BLaER1 (cell line): ENCODE results near the gene AZI2.

Experiments used
- H3K27ac ChIP-seq: shearing (Covaris generic); formaldehyde crosslinking; 2 replicates; pipeline ENCODE4 v1.8.1; 2022
- H3K27me3 ChIP-seq: shearing (Covaris generic); formaldehyde crosslinking; 2 replicates; pipeline ENCODE4 v1.8.1; 2022
- H3K36me3 ChIP-seq: shearing (Covaris generic); formaldehyde crosslinking; 2 replicates; pipeline ENCODE4 v1.8.1; 2022
- H3K4me1 ChIP-seq: shearing (Covaris generic); formaldehyde crosslinking; 2 replicates; pipeline ENCODE4 v1.8.1; 2022
- H3K4me2 ChIP-seq: shearing (Covaris generic); formaldehyde crosslinking; 2 replicates; pipeline ENCODE4 v1.8.1; 2022
- H3K4me3 ChIP-seq: shearing (Covaris generic); formaldehyde crosslinking; 2 replicates; pipeline ENCODE4 v1.8.1; 2022
- H3K9ac ChIP-seq: shearing (Covaris generic); formaldehyde crosslinking; 2 replicates; pipeline ENCODE4 v1.8.1; 2022
- H3K9me3 ChIP-seq: shearing (Covaris generic); formaldehyde crosslinking; 2 replicates; pipeline ENCODE4 v1.8.1; 2022
- H4K20me1 ChIP-seq: shearing (Covaris generic); formaldehyde crosslinking; 2 replicates; pipeline ENCODE4 v1.8.1; 2022
- Cebpa-rat ChIP-seq: shearing (Covaris generic); IDR thresholded peaks from 2 replicates; pipeline ENCODE4 v1.8.1; 2022

AZI2 gene

GRCh38 chr3:28343144-28343543 is 5.5 kb downstream of the AZI2 start:
- H3K36me3 ChIP-seq, result peaks cover 14% of the 10 kb centered on the region
- H3K27ac ChIP-seq, result no peak overlapping the region
- H3K9me3 ChIP-seq, result no peaks in the 10 kb centered on the region
- H3K4me1 ChIP-seq, result peaks cover 33% of the 10 kb centered on the region
- no peak overlapping the region for H3K4me3 ChIP-seq
- H3K27me3 ChIP-seq, result no peaks in the 10 kb centered on the region
- no peak for TF ChIP-seq Cebpa-rat
- H3K9ac ChIP-seq, result no peak overlapping the region
- 0 out of 2 replicates have a peak, but pooled peaks cover 5% of the 10 kb centered on the region for H4K20me1 ChIP-seq
- H3K4me2 ChIP-seq, result no peak overlapping the region

GRCh38 chr3:28337230-28337629 is 11.4 kb downstream of the AZI2 start:
- no peaks in the 10 kb centered on the region for H4K20me1 ChIP-seq
- H3K27me3 ChIP-seq, result no peaks in the 10 kb centered on the region
- H3K4me2 ChIP-seq, result no peak overlapping the region
- no peak for TF ChIP-seq Cebpa-rat
- H3K4me1 ChIP-seq, result peaks cover 14% of the 10 kb centered on the region
- no peaks in the 10 kb centered on the region for H3K9me3 ChIP-seq
- H3K4me3 ChIP-seq, result no peak overlapping the region
- H3K27ac ChIP-seq, result no peak overlapping the region
- no peak overlapping the region for H3K9ac ChIP-seq
- peaks cover 33% of the 10 kb centered on the region for H3K36me3 ChIP-seq

- Histone ChIP-seq H3K27ac (no peak overlapping the region), H4K20me1 (no peaks in the 10 kb centered on the region), H3K9me3 (no peaks in the 10 kb centered on the region), H3K4me1 (peaks cover 21% of the 10 kb centered on the region), H3K4me2 (0 out of 2 replicates have a peak overlapping the region, but pooled peaks have one; percentile 4), H3K9ac (no peak overlapping the region), H3K36me3 (peaks cover 35% of the 10 kb centered on the region), H3K27me3 (no peaks in the 10 kb centered on the region), H3K4me3 (no peak overlapping the region)
- TF ChIP-seq Cebpa-rat, result no peak
These were observed 13.4 kb downstream of the AZI2 start for GRCh38 chr3:28335246-28335645.

- no peaks in the 10 kb centered on the region for H3K9me3 ChIP-seq
- no peak overlapping the region for H3K27ac ChIP-seq
- H3K27me3 ChIP-seq, result no peaks in the 10 kb centered on the region
- no peak for TF ChIP-seq Cebpa-rat
- H3K4me2 ChIP-seq, result no peak overlapping the region
- H3K36me3 ChIP-seq, result peaks cover 32% of the 10 kb centered on the region
- H4K20me1 ChIP-seq, result no peaks in the 10 kb centered on the region
- no peak overlapping the region for H3K4me3 ChIP-seq
- no peak overlapping the region for H3K9ac ChIP-seq
- peaks cover 27% of the 10 kb centered on the region for H3K4me1 ChIP-seq
These were observed 14.1 kb downstream of the AZI2 start for GRCh38 chr3:28334552-28334951.

- no peak for TF ChIP-seq Cebpa-rat
- Histone ChIP-seq H3K27me3 (no peaks in the 10 kb centered on the region), H4K20me1 (no peaks in the 10 kb centered on the region), H3K4me1 (peaks cover 72% of the 10 kb centered on the region), H3K9me3 (no peaks in the 10 kb centered on the region), H3K4me2 (peak overlapping the region; percentile 10; the same call in 1 of the 2 replicates), H3K9ac (no peak overlapping the region), H3K4me3 (no peak overlapping the region), H3K27ac (no peak overlapping the region; the same call in 1 of the 2 replicates), H3K36me3 (peaks cover 23% of the 10 kb centered on the region)
These were observed 20.2 kb downstream of the AZI2 start for GRCh38 chr3:28328188-28329151.

- Histone ChIP-seq H3K4me2 (peak overlapping the region; percentile 50), H3K4me1 (peaks cover 88% of the 10 kb centered on the region), H3K4me3 (no peak overlapping the region), H3K27ac (no peak overlapping the region; the same call in 1 of the 2 replicates), H3K36me3 (peaks cover 23% of the 10 kb centered on the region), H3K9me3 (no peaks in the 10 kb centered on the region), H4K20me1 (no peaks in the 10 kb centered on the region), H3K9ac (no peak overlapping the region), H3K27me3 (no peaks in the 10 kb centered on the region)
- TF ChIP-seq Cebpa-rat, result no peak
These were observed 22.1 kb downstream of the AZI2 start for GRCh38 chr3:28326458-28326926.

GRCh38 chr3:28322464-28322863 is 26.2 kb downstream of the AZI2 start:
- Histone ChIP-seq H4K20me1 (no peaks in the 10 kb centered on the region), H3K9me3 (no peaks in the 10 kb centered on the region), H3K9ac (no peak overlapping the region), H3K27ac (no peak overlapping the region), H3K36me3 (peaks cover 35% of the 10 kb centered on the region), H3K4me1 (peaks cover 85% of the 10 kb centered on the region), H3K4me2 (peak overlapping the region; percentile 64), H3K4me3 (no peak overlapping the region), H3K27me3 (no peaks in the 10 kb centered on the region)
- no peak for TF ChIP-seq Cebpa-rat

GRCh38 chr3:28320981-28321380 is 27.6 kb downstream of the AZI2 start:
- Histone ChIP-seq H3K4me3 (no peak overlapping the region), H3K27ac (no peak overlapping the region), H3K9me3 (no peaks in the 10 kb centered on the region), H3K27me3 (no peaks in the 10 kb centered on the region), H3K4me2 (peak overlapping the region; percentile 64), H3K9ac (no peak overlapping the region), H3K36me3 (peaks cover 35% of the 10 kb centered on the region), H3K4me1 (peaks cover 70% of the 10 kb centered on the region), H4K20me1 (no peaks in the 10 kb centered on the region)
- TF ChIP-seq Cebpa-rat, result no peak

- Histone ChIP-seq H3K4me3 (no peak overlapping the region), H3K9me3 (no peaks in the 10 kb centered on the region), H3K4me1 (peaks cover 47% of the 10 kb centered on the region), H3K4me2 (no peak overlapping the region), H3K27me3 (no peaks in the 10 kb centered on the region), H3K36me3 (peaks cover 17% of the 10 kb centered on the region; the same call in 1 of the 2 replicates), H4K20me1 (no peaks in the 10 kb centered on the region), H3K27ac (no peak overlapping the region), H3K9ac (no peak overlapping the region)
- no peak for TF ChIP-seq Cebpa-rat
These were observed 31.1 kb downstream of the AZI2 start for GRCh38 chr3:28317438-28318022.

GRCh38 chr3:28316226-28316625 is 32.4 kb downstream of the AZI2 start:
- H3K27me3 ChIP-seq, result no peaks in the 10 kb centered on the region

More at GRCh38 chr3:28316226-28316625, 32.4 kb downstream of the AZI2 start:
- no peak overlapping the region for H3K27ac ChIP-seq
- H3K9ac ChIP-seq, result no peak overlapping the region
- H3K4me2 ChIP-seq, result no peak overlapping the region
- peaks cover 17% of the 10 kb centered on the region; the same call in 1 of the 2 replicates for H3K36me3 ChIP-seq
- no peaks in the 10 kb centered on the region for H3K9me3 ChIP-seq
- peaks cover 34% of the 10 kb centered on the region for H3K4me1 ChIP-seq
- TF ChIP-seq Cebpa-rat, result no peak
- H3K4me3 ChIP-seq, result no peak overlapping the region
- no peaks in the 10 kb centered on the region for H4K20me1 ChIP-seq
